TTC549 (cell line): ENCODE measurements around the gene RFX8.

Source experiments
- FAIRE-seq: peaks from 2 replicates; lab custom pipeline; 2012; peaks lifted over from hg19 to GRCh38; lab: Jason Lieb, UNC

RFX8 gene

GRCh38 chr2:101410114-101410513, 64.8 kb downstream of the RFX8 start:
- FAIRE-seq: no peak

- FAIRE-seq: no peak
These were observed 65.2 kb downstream of the RFX8 start for GRCh38 chr2:101409699-101410098.

GRCh38 chr2:101408925-101409324, 66.0 kb downstream of the RFX8 start:
- no peak for FAIRE-seq

- no peak for FAIRE-seq
These were observed 69.5 kb downstream of the RFX8 start for GRCh38 chr2:101405351-101405899.

- FAIRE-seq: no peak
These were observed 71.2 kb downstream of the RFX8 start for GRCh38 chr2:101403745-101404144.

GRCh38 chr2:101402630-101403029, 72.3 kb downstream of the RFX8 start:
- FAIRE-seq: no peak

- FAIRE-seq: no peak
These were observed 73.0 kb downstream of the RFX8 start for GRCh38 chr2:101401906-101402305.

- FAIRE-seq: no peak
These were observed 73.6 kb downstream of the RFX8 start for GRCh38 chr2:101401326-101401665.

- no peak for FAIRE-seq
These were observed 74.2 kb downstream of the RFX8 start for GRCh38 chr2:101400506-101401325.

- no peak for FAIRE-seq
These were observed 74.9 kb downstream of the RFX8 start for GRCh38 chr2:101400048-101400447.

GRCh38 chr2:101399021-101399799, 75.7 kb downstream of the RFX8 start:
- FAIRE-seq: no peak

- no peak for FAIRE-seq
These were observed 76.6 kb downstream of the RFX8 start for GRCh38 chr2:101398116-101398821.

GRCh38 chr2:101396316-101396717, 78.6 kb downstream of the RFX8 start:
- no peak for FAIRE-seq

- FAIRE-seq: no peak
These were observed 79.2 kb downstream of the RFX8 start for GRCh38 chr2:101395545-101396315.

GRCh38 chr2:101388232-101388631, 86.7 kb downstream of the RFX8 start:
- FAIRE-seq: no peak

- no peak for FAIRE-seq
These were observed 87.6 kb downstream of the RFX8 start, which contains the start of gene CREG2 for GRCh38 chr2:101387151-101387834. Gene CREG2, minus strand, starts transcription at chr2:101387503. Its CDS starts 46 bp downstream, at chr2:101387457.

- FAIRE-seq: no peak
These were observed 88.2 kb downstream of the RFX8 start for GRCh38 chr2:101386599-101387150.

GRCh38 chr2:101383016-101383541, 91.8 kb downstream of the RFX8 start:
- FAIRE-seq: no peak

- no peak for FAIRE-seq
These were observed 92.5 kb downstream of the RFX8 start for GRCh38 chr2:101382442-101382841.

GRCh38 chr2:101380376-101380775, 94.5 kb downstream of the RFX8 start:
- FAIRE-seq: no peak

- FAIRE-seq: no peak
These were observed 95.8 kb downstream of the RFX8 start for GRCh38 chr2:101379091-101379490.
